ENCODE measurements around the gene ITFG1. TPM values are rescaled to one million over a fixed set of nuclear protein-coding genes. Genes with fewer than 3 reads are reported as not detected.

ITFG1 gene
- total RNA-seq, 1 experiment from 2014 or later = 95.1 TPM

Other genes with a start within 250 kb of the ITFG1 start
- gene PHKB, start 268 bp upstream of the ITFG1 start, total RNA-seq (2014; rRNA removed; shearing (Covaris generic)) = 39.1 and 41.6 TPM in 2 replicates